SK-N-SH treated with all-trans-retinoic acid at 6 μM for 48 hours (cell line): Measurements from ENCODE around the gene RNU5D-1.
"Not testable (repeated sequence)": the region's sequence is repeated elsewhere in the genome, so short reads cannot be mapped to it uniquely, and the experiment has no call there.

ENCODE experiments used
- ATAC-seq: fragments of 200-7000 bp; cut with Tn5 transposase; 3 replicates; pipeline ENCODE4 v1.9.1; 2020; ENCODE audit warnings: mild to moderate bottlenecking, moderate library complexity
- ARNTL ChIP-seq: fragments of 450-650 bp; formaldehyde crosslinking; IDR thresholded peaks from 2 replicates; pipeline ENCODE4 v1.5.0; 2020; ENCODE audit warnings: low read depth, mild to moderate bottlenecking, moderate library complexity, borderline replicate concordance
- CSDC2 ChIP-seq: fragments of 250-450 bp; sonication (Bioruptor Pico); IDR thresholded peaks from 2 replicates; pipeline ENCODE4 v1.5.0; 2020; ENCODE audit warnings: mild to moderate bottlenecking, moderate library complexity
- ESRRG ChIP-seq: fragments of 250-450 bp; sonication (Bioruptor Pico); IDR thresholded peaks from 2 replicates; pipeline ENCODE4 v1.6.1; 2021; ENCODE audit warnings: mild to moderate bottlenecking
- GLIS3 ChIP-seq: fragments of 250-450 bp; sonication (Bioruptor Pico); IDR thresholded peaks from 2 replicates; pipeline ENCODE4 v1.5.0; 2020; ENCODE audit warnings: mild to moderate bottlenecking, moderate library complexity
- ISL1 ChIP-seq: fragments of 250-450 bp; sonication (Bioruptor Pico); IDR thresholded peaks from 2 replicates; pipeline ENCODE4 v2.1.2; 2022; ENCODE audit warnings: mild to moderate bottlenecking, moderate library complexity
- PPARA ChIP-seq: fragments of 250-450 bp; sonication (Bioruptor Pico); IDR thresholded peaks from 2 replicates; pipeline ENCODE4 v1.5.0; 2020; ENCODE audit warnings: mild to moderate bottlenecking, borderline replicate concordance
- TCF4 ChIP-seq: fragments of 250-450 bp; sonication (Bioruptor Pico); IDR thresholded peaks from 2 replicates; pipeline ENCODE4 v1.8.0; 2021; ENCODE audit warnings: mild to moderate bottlenecking, moderate library complexity, borderline replicate concordance
- TOX ChIP-seq: fragments of 250-450 bp; sonication (Bioruptor Pico); IDR thresholded peaks from 2 replicates; pipeline ENCODE4 v1.8.0; 2021; ENCODE audit warnings: mild to moderate bottlenecking, moderate library complexity, borderline replicate concordance
- ZFP3 ChIP-seq: fragments of 250-450 bp; sonication (Bioruptor Pico); IDR thresholded peaks from 2 replicates; pipeline ENCODE4 v1.5.0; 2020; ENCODE audit warnings: mild to moderate bottlenecking, moderate library complexity
- ZFP30 ChIP-seq: fragments of 450-650 bp; formaldehyde crosslinking; IDR thresholded peaks from 2 replicates; pipeline ENCODE4 v1.5.0; 2022; ENCODE audit warnings: mild to moderate bottlenecking, moderate library complexity
- ZNF70 ChIP-seq: fragments of 450-650 bp; formaldehyde crosslinking; IDR thresholded peaks from 2 replicates; pipeline ENCODE4 v1.5.0; 2020; ENCODE audit warnings: mild to moderate bottlenecking, moderate library complexity
- ZNF8 ChIP-seq: fragments of 450-650 bp; formaldehyde crosslinking; IDR thresholded peaks from 2 replicates; pipeline ENCODE4 v1.5.0; 2020; ENCODE audit warnings: mild to moderate bottlenecking, moderate library complexity
- TF ChIP-seq, protein P1 (sequence below): fragments of 250-450 bp; sonication (Bioruptor Pico); IDR thresholded peaks from 2 replicates; pipeline ENCODE4 v1.5.0; 2020; ENCODE audit warnings: mild to moderate bottlenecking, moderate library complexity
- TF ChIP-seq, protein P2 (sequence below): fragments of 250-450 bp; sonication (Bioruptor Pico); IDR thresholded peaks from 2 replicates; pipeline ENCODE4 v1.5.1; 2021; ENCODE audit warnings: mild to moderate bottlenecking, moderate library complexity
- TF ChIP-seq, protein P3 (sequence below): fragments of 250-450 bp; sonication (Bioruptor Pico); IDR thresholded peaks from 2 replicates; pipeline ENCODE4 v1.5.1; 2020; ENCODE audit warnings: low read depth, mild to moderate bottlenecking, moderate library complexity
- TF ChIP-seq, protein P4 (sequence below): fragments of 250-450 bp; sonication (Bioruptor Pico); IDR thresholded peaks from 2 replicates; pipeline ENCODE4 v1.8.0; 2020; ENCODE audit warnings: mild to moderate bottlenecking, moderate library complexity, borderline replicate concordance
- TF ChIP-seq, protein P5 (sequence below): fragments of 250-450 bp; sonication (Bioruptor Pico); IDR thresholded peaks from 2 replicates; pipeline ENCODE4 v1.8.0; 2021; ENCODE audit warnings: low read depth, mild to moderate bottlenecking, moderate library complexity, borderline replicate concordance

The RNU5D-1 gene

DNA sequence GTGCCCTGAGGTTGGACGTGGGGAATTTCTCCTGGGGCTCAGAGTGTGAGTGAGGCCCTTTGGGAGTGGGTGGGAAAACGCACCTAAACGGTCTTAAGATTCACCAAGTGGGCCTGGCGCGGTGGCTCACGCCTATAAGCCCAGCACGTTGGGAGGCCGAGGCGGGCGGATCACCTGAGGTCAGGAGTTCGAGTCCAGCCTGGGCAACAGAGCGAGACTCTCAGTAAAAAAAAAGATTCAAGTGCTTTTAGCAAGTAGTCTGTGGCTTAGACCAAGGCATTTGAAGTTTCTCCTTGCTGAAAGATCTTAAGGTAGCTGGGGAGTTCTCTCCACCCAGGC, 45.7 kb upstream of the RNU5D-1 start (continued):
- TF ChIP-seq, protein P1, sequence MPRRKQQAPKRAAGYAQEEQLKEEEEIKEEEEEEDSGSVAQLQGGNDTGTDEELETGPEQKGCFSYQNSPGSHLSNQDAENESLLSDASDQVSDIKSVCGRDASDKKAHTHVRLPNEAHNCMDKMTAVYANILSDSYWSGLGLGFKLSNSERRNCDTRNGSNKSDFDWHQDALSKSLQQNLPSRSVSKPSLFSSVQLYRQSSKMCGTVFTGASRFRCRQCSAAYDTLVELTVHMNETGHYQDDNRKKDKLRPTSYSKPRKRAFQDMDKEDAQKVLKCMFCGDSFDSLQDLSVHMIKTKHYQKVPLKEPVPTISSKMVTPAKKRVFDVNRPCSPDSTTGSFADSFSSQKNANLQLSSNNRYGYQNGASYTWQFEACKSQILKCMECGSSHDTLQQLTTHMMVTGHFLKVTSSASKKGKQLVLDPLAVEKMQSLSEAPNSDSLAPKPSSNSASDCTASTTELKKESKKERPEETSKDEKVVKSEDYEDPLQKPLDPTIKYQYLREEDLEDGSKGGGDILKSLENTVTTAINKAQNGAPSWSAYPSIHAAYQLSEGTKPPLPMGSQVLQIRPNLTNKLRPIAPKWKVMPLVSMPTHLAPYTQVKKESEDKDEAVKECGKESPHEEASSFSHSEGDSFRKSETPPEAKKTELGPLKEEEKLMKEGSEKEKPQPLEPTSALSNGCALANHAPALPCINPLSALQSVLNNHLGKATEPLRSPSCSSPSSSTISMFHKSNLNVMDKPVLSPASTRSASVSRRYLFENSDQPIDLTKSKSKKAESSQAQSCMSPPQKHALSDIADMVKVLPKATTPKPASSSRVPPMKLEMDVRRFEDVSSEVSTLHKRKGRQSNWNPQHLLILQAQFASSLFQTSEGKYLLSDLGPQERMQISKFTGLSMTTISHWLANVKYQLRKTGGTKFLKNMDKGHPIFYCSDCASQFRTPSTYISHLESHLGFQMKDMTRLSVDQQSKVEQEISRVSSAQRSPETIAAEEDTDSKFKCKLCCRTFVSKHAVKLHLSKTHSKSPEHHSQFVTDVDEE (CRISPR knock-in tag) = no peak
- TF ChIP-seq ZNF8 (CRISPR knock-in tag) = no peak
- TF ChIP-seq ZFP3 (CRISPR knock-in tag) = no peak
- no peak for TF ChIP-seq ARNTL (CRISPR knock-in tag)
- TF ChIP-seq ESRRG (CRISPR knock-in tag) = no peak
- TF ChIP-seq, protein P2, sequence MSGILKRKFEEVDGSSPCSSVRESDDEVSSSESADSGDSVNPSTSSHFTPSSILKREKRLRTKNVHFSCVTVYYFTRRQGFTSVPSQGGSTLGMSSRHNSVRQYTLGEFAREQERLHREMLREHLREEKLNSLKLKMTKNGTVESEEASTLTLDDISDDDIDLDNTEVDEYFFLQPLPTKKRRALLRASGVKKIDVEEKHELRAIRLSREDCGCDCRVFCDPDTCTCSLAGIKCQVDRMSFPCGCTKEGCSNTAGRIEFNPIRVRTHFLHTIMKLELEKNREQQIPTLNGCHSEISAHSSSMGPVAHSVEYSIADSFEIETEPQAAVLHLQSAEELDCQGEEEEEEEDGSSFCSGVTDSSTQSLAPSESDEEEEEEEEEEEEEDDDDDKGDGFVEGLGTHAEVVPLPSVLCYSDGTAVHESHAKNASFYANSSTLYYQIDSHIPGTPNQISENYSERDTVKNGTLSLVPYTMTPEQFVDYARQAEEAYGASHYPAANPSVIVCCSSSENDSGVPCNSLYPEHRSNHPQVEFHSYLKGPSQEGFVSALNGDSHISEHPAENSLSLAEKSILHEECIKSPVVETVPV = no peak
- TF ChIP-seq CSDC2 (CRISPR knock-in tag) = no peak
- no peak for TF ChIP-seq PPARA (CRISPR knock-in tag)
- no peak for TF ChIP-seq ZFP30 (CRISPR knock-in tag)
- no peak for TF ChIP-seq GLIS3 (CRISPR knock-in tag)
- TF ChIP-seq, all 23 proteins: peak for 0

DNA sequence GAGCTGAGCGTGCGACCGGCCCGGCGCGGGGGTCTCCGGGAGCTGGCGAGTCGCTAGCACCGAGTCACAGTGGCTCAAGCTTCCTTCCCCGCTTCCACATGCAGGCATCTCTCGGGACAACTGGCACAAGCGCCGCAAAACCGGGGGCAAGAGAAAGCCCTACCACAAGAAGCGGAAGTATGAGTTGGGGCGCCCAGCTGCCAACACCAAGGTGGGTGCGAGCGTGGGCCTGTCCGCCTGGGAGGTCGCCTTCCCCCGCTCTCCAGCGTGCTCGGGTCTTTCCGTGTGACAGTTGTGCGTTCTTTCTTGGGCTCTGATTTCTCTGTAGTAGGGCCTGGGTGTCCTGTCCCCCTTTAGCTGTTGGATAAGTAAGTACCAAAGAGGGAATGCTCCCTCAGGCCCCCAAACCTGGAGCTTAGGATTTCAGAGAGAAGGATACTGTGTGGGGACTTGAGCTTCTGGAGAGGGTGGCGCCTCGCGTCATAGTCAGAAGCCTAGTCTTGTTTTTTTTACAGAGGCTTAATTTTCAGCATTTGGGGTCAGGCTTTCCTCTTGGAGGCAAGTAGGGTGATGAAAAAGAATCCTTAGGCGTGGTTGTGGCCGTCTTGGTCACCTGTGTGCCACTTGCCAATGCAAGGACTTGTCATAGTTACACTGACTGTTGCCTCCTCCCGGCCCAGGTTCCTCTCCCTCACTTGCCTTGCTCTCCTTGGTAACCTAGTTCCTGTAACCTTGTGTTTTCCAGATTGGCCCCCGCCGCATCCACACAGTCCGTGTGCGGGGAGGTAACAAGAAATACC, 45.2 kb upstream of the RNU5D-1 start:
- TF ChIP-seq, protein P3, sequence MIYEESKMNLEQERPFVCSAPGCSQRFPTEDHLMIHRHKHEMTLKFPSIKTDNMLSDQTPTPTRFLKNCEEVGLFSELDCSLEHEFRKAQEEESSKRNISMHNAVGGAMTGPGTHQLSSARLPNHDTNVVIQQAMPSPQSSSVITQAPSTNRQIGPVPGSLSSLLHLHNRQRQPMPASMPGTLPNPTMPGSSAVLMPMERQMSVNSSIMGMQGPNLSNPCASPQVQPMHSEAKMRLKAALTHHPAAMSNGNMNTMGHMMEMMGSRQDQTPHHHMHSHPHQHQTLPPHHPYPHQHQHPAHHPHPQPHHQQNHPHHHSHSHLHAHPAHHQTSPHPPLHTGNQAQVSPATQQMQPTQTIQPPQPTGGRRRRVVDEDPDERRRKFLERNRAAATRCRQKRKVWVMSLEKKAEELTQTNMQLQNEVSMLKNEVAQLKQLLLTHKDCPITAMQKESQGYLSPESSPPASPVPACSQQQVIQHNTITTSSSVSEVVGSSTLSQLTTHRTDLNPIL (CRISPR knock-in tag) = no peak
- TF ChIP-seq TCF4 (CRISPR knock-in tag) (no peak), ZNF70 (CRISPR knock-in tag) (no peak), ZNF8 (CRISPR knock-in tag) (no peak), ISL1 (CRISPR knock-in tag) (no peak)
- TF ChIP-seq, protein P4, sequence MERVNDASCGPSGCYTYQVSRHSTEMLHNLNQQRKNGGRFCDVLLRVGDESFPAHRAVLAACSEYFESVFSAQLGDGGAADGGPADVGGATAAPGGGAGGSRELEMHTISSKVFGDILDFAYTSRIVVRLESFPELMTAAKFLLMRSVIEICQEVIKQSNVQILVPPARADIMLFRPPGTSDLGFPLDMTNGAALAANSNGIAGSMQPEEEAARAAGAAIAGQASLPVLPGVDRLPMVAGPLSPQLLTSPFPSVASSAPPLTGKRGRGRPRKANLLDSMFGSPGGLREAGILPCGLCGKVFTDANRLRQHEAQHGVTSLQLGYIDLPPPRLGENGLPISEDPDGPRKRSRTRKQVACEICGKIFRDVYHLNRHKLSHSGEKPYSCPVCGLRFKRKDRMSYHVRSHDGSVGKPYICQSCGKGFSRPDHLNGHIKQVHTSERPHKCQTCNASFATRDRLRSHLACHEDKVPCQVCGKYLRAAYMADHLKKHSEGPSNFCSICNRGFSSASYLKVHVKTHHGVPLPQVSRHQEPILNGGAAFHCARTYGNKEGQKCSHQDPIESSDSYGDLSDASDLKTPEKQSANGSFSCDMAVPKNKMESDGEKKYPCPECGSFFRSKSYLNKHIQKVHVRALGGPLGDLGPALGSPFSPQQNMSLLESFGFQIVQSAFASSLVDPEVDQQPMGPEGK (CRISPR knock-in tag) = no peak
- ATAC-seq = peak; percentile 8

DNA sequence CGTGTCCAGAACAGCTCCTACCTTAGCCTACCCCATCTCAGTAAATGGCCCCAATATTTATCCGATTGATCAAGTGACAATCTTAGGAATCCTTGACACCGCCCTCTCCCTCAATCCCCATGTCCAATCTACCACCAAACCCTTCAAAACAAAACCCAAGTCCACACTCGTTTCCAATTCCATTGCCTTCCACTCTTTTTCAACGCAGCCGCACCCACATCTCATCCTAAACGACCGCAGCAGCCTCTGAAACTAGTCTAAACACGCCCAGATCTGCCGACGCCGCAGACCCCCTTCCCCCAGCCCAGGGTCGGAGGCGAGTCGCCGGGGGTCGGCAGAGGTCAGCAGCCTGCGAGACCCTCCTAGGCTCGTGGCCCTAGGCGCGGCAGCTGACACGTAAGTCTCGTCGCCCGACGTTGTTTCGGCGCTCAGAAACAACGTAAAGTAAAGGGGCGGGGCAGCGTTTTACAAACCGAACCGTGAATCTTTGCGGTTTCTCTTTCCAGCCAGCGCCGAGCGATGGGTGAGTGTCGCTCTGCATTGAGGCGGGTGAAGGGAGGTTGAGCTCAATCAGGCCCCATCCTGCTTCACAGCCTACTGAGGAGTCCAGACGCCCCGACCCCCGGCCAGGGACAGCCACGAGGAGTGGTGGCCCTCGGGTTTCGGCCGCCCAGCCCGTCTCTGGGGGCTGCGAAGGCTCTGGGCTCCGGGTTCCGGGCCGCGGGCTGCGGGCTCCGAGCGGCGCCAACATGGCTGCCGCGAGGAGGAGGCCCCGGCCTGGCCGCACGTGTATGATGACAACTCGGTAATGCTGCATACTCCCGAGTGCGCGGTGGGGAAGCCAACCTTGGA, 44.3 kb upstream of the RNU5D-1 start, which contains the start of gene RPS8:
Gene RPS8 (plus strand): TSS at position 463 of the 852 bp plus-strand sequence. CDS start 57 bp downstream, at position 520.
- ATAC-seq = peak; percentile 88
- TF ChIP-seq, protein P2 = no peak
- no peak for TF ChIP-seq TOX (CRISPR knock-in tag)
- TF ChIP-seq, protein P5, sequence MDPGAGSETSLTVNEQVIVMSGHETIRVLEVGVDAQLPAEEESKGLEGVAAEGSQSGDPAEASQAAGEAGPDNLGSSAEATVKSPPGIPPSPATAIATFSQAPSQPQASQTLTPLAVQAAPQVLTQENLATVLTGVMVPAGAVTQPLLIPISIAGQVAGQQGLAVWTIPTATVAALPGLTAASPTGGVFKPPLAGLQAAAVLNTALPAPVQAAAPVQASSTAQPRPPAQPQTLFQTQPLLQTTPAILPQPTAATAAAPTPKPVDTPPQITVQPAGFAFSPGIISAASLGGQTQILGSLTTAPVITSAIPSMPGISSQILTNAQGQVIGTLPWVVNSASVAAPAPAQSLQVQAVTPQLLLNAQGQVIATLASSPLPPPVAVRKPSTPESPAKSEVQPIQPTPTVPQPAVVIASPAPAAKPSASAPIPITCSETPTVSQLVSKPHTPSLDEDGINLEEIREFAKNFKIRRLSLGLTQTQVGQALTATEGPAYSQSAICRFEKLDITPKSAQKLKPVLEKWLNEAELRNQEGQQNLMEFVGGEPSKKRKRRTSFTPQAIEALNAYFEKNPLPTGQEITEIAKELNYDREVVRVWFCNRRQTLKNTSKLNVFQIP (CRISPR knock-in tag) = no peak
- TF ChIP-seq ZFP30 (CRISPR knock-in tag) = no peak

DNA sequence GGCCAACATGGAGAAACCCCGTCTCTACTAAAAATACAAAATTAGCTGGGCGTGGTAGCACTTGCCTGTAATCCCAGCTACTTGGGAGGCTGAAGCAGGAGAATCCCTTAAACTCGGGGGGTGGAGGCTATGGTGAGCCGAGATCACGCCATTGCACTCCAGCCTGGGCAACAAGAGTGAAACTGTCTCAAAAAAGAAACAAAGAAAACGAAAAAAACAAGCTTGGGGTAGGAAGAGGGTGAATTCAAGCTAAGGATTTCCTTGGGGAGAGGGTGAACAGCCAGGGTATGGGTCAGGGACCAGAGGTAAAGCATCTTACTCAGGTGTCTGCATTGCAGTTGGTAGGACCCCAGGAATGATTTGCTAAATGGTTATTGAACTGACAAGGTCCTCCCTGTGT, 35.5 kb upstream of the RNU5D-1 start:
- ATAC-seq = not testable (repeated sequence)
